Esophagus squamous epithelium (tissue), 4 donors: Measurements from ENCODE around the gene HSF2BP.

ENCODE experiments used
- CTCF ChIP-seq, 6 experiments: fragments of 450-650 bp in 4 of 6; fragments of 200-600 bp in 2 of 6; sonication (generic) in 2 of 6; IDR thresholded peaks; one replicate each; pipeline ENCODE4 v1.5.1; 2016 to 2019; ENCODE audit warnings: antibody characterized with exemption in 6 of 6, mild to moderate bottlenecking in 4 of 6, moderate library complexity in 4 of 6
- POLR2A ChIP-seq, 4 donors: fragments of 450-650 bp; IDR thresholded peaks; one replicate each; pipeline ENCODE4 v1.6.1; 2017; ENCODE audit warnings: antibody characterized with exemption in 4 of 4, mild to moderate bottlenecking in 4 of 4, moderate library complexity in 3 of 4

GRCh38 chr21:43687566-43688399 lies 28.5 kb upstream of the HSF2BP start:
- no peak for TF ChIP-seq CTCF (IDR thresholded peaks at IDR 0.05)
- TF ChIP-seq POLR2A (IDR thresholded peaks at IDR 0.05): no peak
